ENCODE measurements around the gene STAT5B. TPM values are rescaled to one million over a fixed set of nuclear protein-coding genes. Genes with fewer than 3 reads are reported as not detected.

STAT5B gene
- total and polyA plus RNA-seq, 9 of the 15 experiments (the other 6 are each of a cell fraction or from before 2014, with no cell fraction given), result 20.8 to 176 (median 92.4) TPM

DNA sequence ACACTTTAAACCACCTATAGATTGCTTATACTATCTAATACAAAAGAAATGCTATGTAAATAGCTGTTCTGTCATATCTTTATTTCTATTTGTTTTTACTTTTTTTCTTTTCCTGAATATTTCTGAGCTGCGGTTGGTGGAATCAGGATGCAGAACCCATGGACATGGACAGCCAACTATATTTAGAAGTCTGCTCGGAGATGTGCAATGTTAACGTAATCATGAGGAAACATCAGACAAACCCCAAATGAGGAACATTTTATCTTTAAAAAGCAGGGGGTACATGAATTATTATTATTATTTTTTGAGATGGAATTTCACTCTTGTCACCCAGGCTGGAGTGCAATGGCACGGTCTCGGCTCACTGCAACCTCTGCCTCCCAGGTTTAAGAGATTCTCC is 50.5 kb downstream of the STAT5B start:
- Histone ChIP-seq H3K9ac (ENCODE audit: insufficient read depth in 1 of 2, low read depth in 2 of 2, low read length in 2 of 2) (no peak overlapping the region), H3K36me3 (ENCODE audit: control insufficient read depth, insufficient read depth, low read length) (peaks cover 84% of the 10 kb centered on the region), H3K27ac (ENCODE audit: extremely low read depth, low read depth, low read length) (no peak overlapping the region), H3K27me3 (ENCODE audit: control insufficient read depth in 2 of 2, insufficient read depth in 2 of 2, low read length in 2 of 2) (no peaks in the 10 kb centered on the region), H4K20me1 (replicated peaks; ENCODE audit: control insufficient read depth, insufficient read depth, low read length) (no peaks in the 10 kb centered on the region), H3K4me3 (no peak overlapping the region), H3K4me2 (ENCODE audit: insufficient read depth, low read length) (no peak overlapping the region), H3K4me1 (replicated peaks in 1 of 2; ENCODE audit: control insufficient read depth in 2 of 2, insufficient read depth in 2 of 2, low read length in 2 of 2) (peaks cover 0 to 3% of the 10 kb centered on the region in 2 experiments; a peak in 2 of 5 replicates), H3K79me2 (ENCODE audit: control insufficient read depth, insufficient read depth, low read length) (peaks cover 26% of the 10 kb centered on the region), H3K9me3 (replicated peaks; ENCODE audit: control insufficient read depth, insufficient read depth, low read depth, low read length) (no peaks in the 10 kb centered on the region), H3K9me1 (ENCODE audit: control insufficient read depth, insufficient read depth, low read length) (no peaks in the 10 kb centered on the region), H2AFZ (ENCODE audit: low read depth, low read length) (no peak overlapping the region)
- DNase-seq (ENCODE audit: extremely low read depth in 1 of 4, low spot score in 3 of 4) (no peak), FAIRE-seq (no peak), ATAC-seq (no peak)
- in situ Hi-C loops (cut with MboI) (loop anchor here (10.0 kb wide), 1 partner anchor 179 kb away; no protein-coding TSS in a partner anchor), intact Hi-C loops (cut with micrococcal nuclease) (loop anchor here (10.0 kb wide), 2 partner anchors 89 to 179 kb away; no protein-coding TSS in a partner anchor)
- ChIA-PET CTCF (ENCODE audit: low intra/inter-chr PET ratio) (no interaction called here), POLR2A (interaction anchor here (0.6 to 0.7 kb wide), 2 partner anchors 35 to 143 kb away, joined by 4 to 5 read pairs; no protein-coding TSS in a partner anchor)
- TF ChIP-seq, protein P1, sequence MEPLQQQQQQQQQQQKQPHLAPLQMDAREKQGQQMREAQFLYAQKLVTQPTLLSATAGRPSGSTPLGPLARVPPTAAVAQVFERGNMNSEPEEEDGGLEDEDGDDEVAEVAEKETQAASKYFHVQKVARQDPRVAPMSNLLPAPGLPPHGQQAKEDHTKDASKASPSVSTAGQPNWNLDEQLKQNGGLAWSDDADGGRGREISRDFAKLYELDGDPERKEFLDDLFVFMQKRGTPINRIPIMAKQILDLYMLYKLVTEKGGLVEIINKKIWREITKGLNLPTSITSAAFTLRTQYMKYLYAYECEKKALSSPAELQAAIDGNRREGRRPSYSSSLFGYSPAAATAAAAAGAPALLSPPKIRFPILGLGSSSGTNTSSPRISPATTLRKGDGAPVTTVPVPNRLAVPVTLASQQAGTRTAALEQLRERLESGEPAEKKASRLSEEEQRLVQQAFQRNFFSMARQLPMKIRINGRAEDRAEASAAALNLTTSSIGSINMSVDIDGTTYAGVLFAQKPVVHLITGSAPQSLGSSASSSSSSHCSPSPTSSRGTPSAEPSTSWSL (CRISPR knock-in tag; IDR thresholded peaks at IDR 0.05; ENCODE audit: borderline replicate concordance), result no peak
- TF ChIP-seq SETDB1 (IDR thresholded peaks at IDR 0.05; ENCODE audit: low read length), result no peak
- TF ChIP-seq MEF2D (tag; conservative IDR thresholded peaks at IDR 0.05; ENCODE audit: low read depth), result no peak
- TF ChIP-seq NCOR1 (IDR thresholded peaks at IDR 0.05), result no peak
- TF ChIP-seq HNRNPLL (IDR thresholded peaks at IDR 0.05; ENCODE audit: low read depth, low read length, poor library complexity, severe bottlenecking), result no peak
- no peak for TF ChIP-seq EGR1 (conservative IDR thresholded peaks at IDR 0.05)
- BruUV-seq (replicated peaks), result no TSS peak
- WGBS (ENCODE audit: insufficient coverage, low coverage, missing lambda C conversion rate), result 88% methylated on average over 5 of the region's 5 CpGs

Data from K562 (cell line).